MCF 10A (cell line): ENCODE data around the gene EXOC3L1. TPM values are rescaled to one million over a fixed set of nuclear protein-coding genes. Genes with fewer than 3 reads are reported as not detected.

Experiments used
- BruUV-seq: library from RNA; stranded (reverse); fragments of 400-500 nt; replicated peaks from 2 replicates; lab custom pipeline; 2021; lab: Mats Ljungman, UMichigan
- CTCF ChIA-PET: fragments of 300-600 bp; sonication (Branson Sonifier 250); formaldehyde crosslinking; extraction: SDS; loops from one replicate; lab custom pipeline; 2021; ENCODE audit warnings: antibody characterized with exemption, inconsistent platforms; lab: Yijun Ruan, JAX
- POLR2A ChIA-PET: fragments of 300-600, 350-650 bp; sonication (Branson Sonifier 250); formaldehyde crosslinking; extraction: SDS; loops from one replicate; lab custom pipeline; 2020; ENCODE audit warnings: antibody characterized with exemption, inconsistent platforms; lab: Yijun Ruan, JAX
- DNase-seq: peaks from one replicate; pipeline ENCODE4 v3.0.0-alpha.2; 2018; ENCODE audit not compliant: unreplicated experiment
- H3K27ac Mint-ChIP-seq: one replicate; pipeline ENCODE4 v1.8.0; 2022; ENCODE audit warnings: mild to moderate bottlenecking, low read depth, mixed read lengths; ENCODE audit not compliant: unreplicated experiment
- H3K27me3 Mint-ChIP-seq: one replicate; pipeline ENCODE4 v1.8.0; 2022; ENCODE audit warnings: mixed read lengths; ENCODE audit not compliant: insufficient read depth, unreplicated experiment
- H3K36me3 Mint-ChIP-seq: one replicate; pipeline ENCODE4 v1.8.0; 2022; ENCODE audit warnings: mild to moderate bottlenecking, moderate library complexity, mixed read lengths; ENCODE audit not compliant: insufficient read depth, unreplicated experiment
- H3K4me1 Mint-ChIP-seq: one replicate; pipeline ENCODE4 v1.8.0; 2022; ENCODE audit warnings: mixed read lengths; ENCODE audit not compliant: insufficient read depth, unreplicated experiment
- H3K4me3 Mint-ChIP-seq: one replicate; pipeline ENCODE4 v1.8.0; 2022; ENCODE audit warnings: mild to moderate bottlenecking, moderate library complexity, mixed read lengths; ENCODE audit not compliant: unreplicated experiment
- H3K9me3 Mint-ChIP-seq: one replicate; pipeline ENCODE4 v1.8.0; 2022; ENCODE audit warnings: mixed read lengths; ENCODE audit not compliant: unreplicated experiment
- intact Hi-C: fragments of 100-400 bp; cut with micrococcal nuclease; formaldehyde crosslinking; loops from 2 replicates; pipeline ENCODE4 v1.14.1; 2022
- total RNA-seq: library from RNA; stranded (reverse); gene quantifications from 2 replicates; pipeline ENCODE4 v1.2.3, GENCODE V29; 2022
- TF ChIP-seq, protein P1 (sequence below): fragments of 200-600 bp; IDR thresholded peaks from one replicate; pipeline ENCODE4 v1.8.0; 2022; ENCODE audit warnings: antibody characterized with exemption, mild to moderate bottlenecking; ENCODE audit not compliant: unreplicated experiment

EXOC3L1 gene
- total RNA-seq, 1 experiment from 2014 or later = not detected

DNA sequence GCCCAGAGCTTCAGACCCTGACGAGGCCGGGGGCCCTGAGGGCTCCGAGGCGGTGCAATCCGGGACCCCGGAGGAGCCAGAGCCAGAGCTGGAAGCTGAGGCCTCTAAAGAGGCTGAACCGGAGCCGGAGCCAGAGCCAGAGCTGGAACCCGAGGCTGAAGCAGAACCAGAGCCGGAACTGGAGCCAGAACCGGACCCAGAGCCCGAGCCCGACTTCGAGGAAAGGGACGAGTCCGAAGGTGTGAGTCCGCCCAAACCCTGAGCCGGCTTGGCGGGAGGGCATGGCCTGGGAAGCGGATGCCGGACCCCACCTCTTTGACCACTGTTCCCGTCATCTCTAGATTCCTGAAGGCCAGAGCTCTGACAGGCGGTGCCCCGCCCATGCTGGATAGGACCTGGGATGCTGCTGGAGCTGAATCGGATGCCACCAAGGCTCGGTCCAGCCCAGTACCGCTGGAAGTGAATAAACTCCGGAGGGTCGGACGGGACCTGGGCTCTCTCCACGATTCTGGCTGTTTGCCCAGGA, 15.2 kb downstream of the EXOC3L1 start:
- POLR2A ChIA-PET = interaction anchor here (0.5 to 6.5 kb wide), 14 partner anchors 9 to 387 kb away, joined by 3 to 94 read pairs (median 8); partner anchors contain the start of genes E2F4, EXOC3L1, FBXL8 and FHOD1
- Mint-ChIP-seq H3K9me3 (no peaks in the 10 kb centered on the region), H3K4me1 (peaks cover 59% of the 10 kb centered on the region), H3K4me3 (peak overlapping the region; percentile 81), H3K27me3 (no peaks in the 10 kb centered on the region), H3K27ac (peak overlapping the region; percentile 79), H3K36me3 (peaks cover 30% of the 10 kb centered on the region)
- no TSS peak for BruUV-seq
- intact Hi-C loops = no loop called here
- DNase-seq = no peak
- TF ChIP-seq, protein P1, sequence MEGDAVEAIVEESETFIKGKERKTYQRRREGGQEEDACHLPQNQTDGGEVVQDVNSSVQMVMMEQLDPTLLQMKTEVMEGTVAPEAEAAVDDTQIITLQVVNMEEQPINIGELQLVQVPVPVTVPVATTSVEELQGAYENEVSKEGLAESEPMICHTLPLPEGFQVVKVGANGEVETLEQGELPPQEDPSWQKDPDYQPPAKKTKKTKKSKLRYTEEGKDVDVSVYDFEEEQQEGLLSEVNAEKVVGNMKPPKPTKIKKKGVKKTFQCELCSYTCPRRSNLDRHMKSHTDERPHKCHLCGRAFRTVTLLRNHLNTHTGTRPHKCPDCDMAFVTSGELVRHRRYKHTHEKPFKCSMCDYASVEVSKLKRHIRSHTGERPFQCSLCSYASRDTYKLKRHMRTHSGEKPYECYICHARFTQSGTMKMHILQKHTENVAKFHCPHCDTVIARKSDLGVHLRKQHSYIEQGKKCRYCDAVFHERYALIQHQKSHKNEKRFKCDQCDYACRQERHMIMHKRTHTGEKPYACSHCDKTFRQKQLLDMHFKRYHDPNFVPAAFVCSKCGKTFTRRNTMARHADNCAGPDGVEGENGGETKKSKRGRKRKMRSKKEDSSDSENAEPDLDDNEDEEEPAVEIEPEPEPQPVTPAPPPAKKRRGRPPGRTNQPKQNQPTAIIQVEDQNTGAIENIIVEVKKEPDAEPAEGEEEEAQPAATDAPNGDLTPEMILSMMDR = no peak
- CTCF ChIA-PET = interaction anchor here (0.6 to 2.7 kb wide), 12 partner anchors 9 to 657 kb away, joined by 3 to 17 read pairs (median 4); partner anchors contain the start of genes ELMO3 and MATCAP1

DNA sequence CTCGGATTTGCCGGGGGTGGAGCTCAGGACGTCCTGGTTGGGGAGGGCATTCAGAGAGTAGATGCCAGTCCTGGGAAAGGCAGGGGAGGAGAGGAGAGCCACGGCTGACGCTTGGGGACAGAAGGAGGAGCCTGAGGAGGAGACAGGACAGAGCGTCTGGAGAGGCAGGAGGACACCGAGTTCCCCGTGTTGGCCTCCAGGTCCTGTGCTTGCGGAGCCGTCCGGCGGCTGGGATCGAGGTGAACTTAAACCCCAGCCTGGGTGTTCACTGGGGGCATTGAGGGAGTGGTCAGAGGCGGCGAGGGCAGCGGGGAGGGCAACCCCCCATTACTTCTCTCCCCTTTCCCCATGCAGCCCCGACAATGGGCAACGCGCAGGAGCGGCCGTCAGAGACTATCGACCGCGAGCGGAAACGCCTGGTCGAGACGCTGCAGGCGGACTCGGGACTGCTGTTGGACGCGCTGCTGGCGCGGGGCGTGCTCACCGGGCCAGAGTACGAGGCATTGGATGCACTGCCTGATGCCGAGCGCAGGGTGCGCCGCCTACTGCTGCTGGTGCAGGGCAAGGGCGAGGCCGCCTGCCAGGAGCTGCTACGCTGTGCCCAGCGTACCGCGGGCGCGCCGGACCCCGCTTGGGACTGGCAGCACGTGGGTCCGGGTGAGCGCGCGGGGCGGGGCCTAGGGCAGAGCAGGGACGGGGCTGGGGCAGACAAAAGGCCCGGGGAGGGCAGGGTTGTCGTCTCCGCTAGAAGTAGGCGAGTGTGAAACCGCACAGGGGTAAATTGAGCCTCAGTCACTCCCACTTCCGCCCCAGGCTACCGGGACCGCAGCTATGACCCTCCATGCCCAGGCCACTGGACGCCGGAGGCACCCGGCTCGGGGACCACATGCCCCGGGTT, 15.9 kb downstream of the EXOC3L1 start:
- CTCF ChIA-PET = interaction anchor here (0.6 to 2.5 kb wide), 18 partner anchors 8 to 373 kb away, joined by 3 to 12 read pairs (median 4); partner anchors contain the start of genes FBXL8, MATCAP1, TERB1 and TRADD
- POLR2A ChIA-PET = interaction anchor here (0.6 to 6.5 kb wide), 18 partner anchors 10 to 388 kb away, joined by 3 to 94 read pairs (median 6); partner anchors contain the start of genes E2F4, EXOC3L1, FBXL8 and FHOD1
- H3K27me3 Mint-ChIP-seq = no peaks in the 10 kb centered on the region
- H3K9me3 Mint-ChIP-seq = no peaks in the 10 kb centered on the region
- TF ChIP-seq, protein P1 = peak; percentile 8
- BruUV-seq = no TSS peak
- peak; percentile 91 for DNase-seq
- H3K4me1 Mint-ChIP-seq = peaks cover 61% of the 10 kb centered on the region
- intact Hi-C loops = no loop called here
- peak overlapping the region; percentile 79 for H3K27ac Mint-ChIP-seq
- H3K36me3 Mint-ChIP-seq = peaks cover 30% of the 10 kb centered on the region
- peak overlapping the region; percentile 81 for H3K4me3 Mint-ChIP-seq

DNA sequence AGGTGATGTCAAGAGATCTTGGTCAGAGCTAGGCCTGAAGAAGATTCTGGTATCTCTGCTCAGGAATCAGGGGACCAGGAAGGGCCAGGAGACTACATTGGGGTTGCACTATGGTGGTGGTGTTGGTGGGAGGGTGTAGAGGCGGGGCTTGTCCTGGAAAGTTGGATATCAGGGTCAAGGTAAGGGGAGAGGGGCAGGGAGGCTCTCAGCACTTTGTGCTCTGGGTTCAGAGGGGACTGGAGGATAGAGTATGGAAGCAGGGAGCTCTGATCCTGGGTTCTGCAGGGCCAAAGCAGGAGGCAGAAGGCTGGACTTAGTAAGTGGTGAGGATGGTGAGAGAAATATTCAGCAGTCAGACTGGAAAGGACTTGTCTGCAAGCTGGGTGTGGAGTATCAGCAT, 16.6 kb downstream of the EXOC3L1 start:
- CTCF ChIA-PET = interaction anchor here (0.6 to 2.2 kb wide), 14 partner anchors 9 to 372 kb away, joined by 3 to 9 read pairs (median 4); partner anchors contain the start of genes FBXL8, TERB1, TMEM208 and TRADD
- H3K27me3 Mint-ChIP-seq = no peaks in the 10 kb centered on the region
- peak overlapping the region; percentile 81 for H3K4me3 Mint-ChIP-seq
- H3K36me3 Mint-ChIP-seq = peaks cover 23% of the 10 kb centered on the region
- peaks cover 55% of the 10 kb centered on the region for H3K4me1 Mint-ChIP-seq
- TF ChIP-seq, protein P1 = no peak
- no TSS peak for BruUV-seq
- no peaks in the 10 kb centered on the region for H3K9me3 Mint-ChIP-seq
- H3K27ac Mint-ChIP-seq = peak overlapping the region; percentile 79
- DNase-seq = no peak
- POLR2A ChIA-PET = interaction anchor here (0.6 to 6.5 kb wide), 15 partner anchors 11 to 391 kb away, joined by 3 to 94 read pairs (median 7); partner anchors contain the start of genes EXOC3L1, FBXL8, FHOD1 and MATCAP1
- intact Hi-C loops = no loop called here
